HG03045 (cell line): ENCODE measurements around the gene CHCHD3.

Experiments used
- ATAC-seq: cut with Tn5 transposase; IDR thresholded peaks from one replicate; pipeline ENCODE4 v1.9.1; 2021; ENCODE audit warnings: mild to moderate bottlenecking, moderate library complexity; ENCODE audit not compliant: unreplicated experiment

The CHCHD3 gene

GRCh38 chr7:132756484-132756990 is 325.4 kb downstream of the CHCHD3 start:
- ATAC-seq: no peak

- no peak for ATAC-seq
Observed at GRCh38 chr7:132755538-132756483, 326.1 kb downstream of the CHCHD3 start.

- no peak for ATAC-seq
Observed at GRCh38 chr7:132752431-132752830, 329.5 kb downstream of the CHCHD3 start.

- ATAC-seq: no peak
Observed at GRCh38 chr7:132751244-132751647, 330.6 kb downstream of the CHCHD3 start.

GRCh38 chr7:132750530-132751217 is 331.2 kb downstream of the CHCHD3 start:
- no peak for ATAC-seq

GRCh38 chr7:132750096-132750495 is 331.8 kb downstream of the CHCHD3 start:
- no peak for ATAC-seq

- ATAC-seq: no peak
Observed at GRCh38 chr7:132745510-132745909, 336.4 kb downstream of the CHCHD3 start.

- no peak for ATAC-seq
Observed at GRCh38 chr7:132743974-132744373, 337.9 kb downstream of the CHCHD3 start.

- ATAC-seq: no peak
Observed at GRCh38 chr7:132742189-132742612, 339.7 kb downstream of the CHCHD3 start.

GRCh38 chr7:132740176-132740575 is 341.7 kb downstream of the CHCHD3 start:
- ATAC-seq: no peak

- ATAC-seq: no peak
Observed at GRCh38 chr7:132739271-132739955, 342.5 kb downstream of the CHCHD3 start.

GRCh38 chr7:132738254-132738653 is 343.6 kb downstream of the CHCHD3 start:
- no peak for ATAC-seq

GRCh38 chr7:132735476-132735875 is 346.4 kb downstream of the CHCHD3 start:
- ATAC-seq: no peak
